IPS DF 6.9 (cell line): ENCODE results near the gene HLA-DQB1.

Source experiments
- DNase-seq: peaks from one replicate; pipeline ENCODE4 v3.0.0-alpha.2; 2013; ENCODE audit warnings: low read depth, low spot score
- H3K27ac ChIP-seq: one replicate; pipeline ENCODE4 v1.5.1; 2013; ENCODE audit warnings: low read length, control low read depth
- H3K27me3 ChIP-seq: 2 replicates; pipeline ENCODE4 v1.6.1; 2013; ENCODE audit warnings: mild to moderate bottlenecking, low read length; ENCODE audit not compliant: control insufficient read depth, insufficient read depth
- H3K36me3 ChIP-seq: 2 replicates; pipeline ENCODE4 v1.6.1; 2013; ENCODE audit warnings: low read length; ENCODE audit not compliant: control insufficient read depth, insufficient read depth
- H3K4me1 ChIP-seq: 2 replicates; pipeline ENCODE4 v1.6.1; 2013; ENCODE audit warnings: low read length; ENCODE audit not compliant: control insufficient read depth, insufficient read depth
- H3K4me3 ChIP-seq: 2 replicates; pipeline ENCODE4 v1.5.1; 2013; ENCODE audit warnings: mild to moderate bottlenecking, low read length
- H3K9me3 ChIP-seq: 2 replicates; pipeline ENCODE4 v1.6.1; 2013; ENCODE audit warnings: low read length, inconsistent platforms; ENCODE audit not compliant: control insufficient read depth, insufficient read depth
- WGBS: extraction: QIAGEN DNeasy Blood & Tissue Kit; methylation state at CpG from one replicate; pipeline ENCODE4 v1.1.7; 2013; ENCODE audit warnings: mixed read lengths, missing lambda C conversion rate; ENCODE audit not compliant: insufficient read length, insufficient coverage; 5-methylcytosine and 5-hydroxymethylcytosine counted together

The HLA-DQB1 gene

GRCh38 chr6:32610682-32611296 lies 55.7 kb downstream of the HLA-DQB1 start:
- Histone ChIP-seq H3K36me3 (no peaks in the 10 kb centered on the region), H3K4me3 (no peak overlapping the region), H3K9me3 (no peaks in the 10 kb centered on the region), H3K27ac (no peak overlapping the region), H3K4me1 (peaks cover 1% of the 10 kb centered on the region; the same call in 1 of the 2 replicates), H3K27me3 (no peaks in the 10 kb centered on the region)
- no CpG with 5 or more reads among the region's 3 CpGs for WGBS
- DNase-seq: no peak

GRCh38 chr6:32609731-32610640 lies 56.5 kb downstream of the HLA-DQB1 start:
- Histone ChIP-seq H3K4me3 (no peak overlapping the region), H3K9me3 (no peaks in the 10 kb centered on the region), H3K4me1 (peaks cover 1% of the 10 kb centered on the region; the same call in 1 of the 2 replicates), H3K36me3 (no peaks in the 10 kb centered on the region), H3K27ac (no peak overlapping the region), H3K27me3 (no peaks in the 10 kb centered on the region)
- peak; percentile 90 for DNase-seq
- WGBS: 100% methylated on average over 1 of the region's 8 CpGs
